ENCODE measurements around the gene HECTD3. TPM values are rescaled to one million over a fixed set of nuclear protein-coding genes. Genes with fewer than 3 reads are reported as not detected.
A peak's percentile ranks its signal among the peaks of the same experiment; 100 is the strongest.

The HECTD3 gene
- total and polyA plus RNA-seq, 4 donors = 21.9 to 46.7 (median 31.0) TPM

GRCh38 chr1:45026446-45026845 is 15.3 kb upstream of the HECTD3 start:
- Histone ChIP-seq H3K36me3 (ENCODE audit: control insufficient read depth in 4 of 4, insufficient read depth in 4 of 4, low read length in 4 of 4) (no peaks in the 10 kb centered on the region), H3K27me3 (ENCODE audit: control insufficient read depth in 3 of 3, insufficient read depth in 3 of 3, low read length in 2 of 3) (no peaks in the 10 kb centered on the region), H3K27ac (ENCODE audit: low read depth in 1 of 2, low read length in 1 of 2) (no peak overlapping the region), H3K9me3 (ENCODE audit: control insufficient read depth in 4 of 4, insufficient read depth in 3 of 4, low read length in 3 of 4) (no peaks in the 10 kb centered on the region), H3K4me3 (no peak overlapping the region), H3K9ac (ENCODE audit: insufficient read depth in 1 of 2, low read length in 2 of 2) (no peak overlapping the region), H3K4me1 (ENCODE audit: control insufficient read depth in 5 of 5, insufficient read depth in 5 of 5, low read length in 5 of 5) (no peaks in the 10 kb centered on the region)
- no peak for TF ChIP-seq CTCF (IDR thresholded peaks at IDR 0.05; ENCODE audit: control extremely low read depth, extremely low read depth)
- ATAC-seq (ENCODE audit: insufficient read depth, low FRiP score) (no peak), DNase-seq (no peak)
- WGBS, 2 donors = 89 to 96% methylated on average over 1 of the region's 1 CpG

GRCh38 chr1:45023663-45024062 is 12.5 kb upstream of the HECTD3 start:
- no peaks in the 10 kb centered on the region for H3K36me3 ChIP-seq (ENCODE audit: control insufficient read depth in 4 of 4, insufficient read depth in 4 of 4, low read length in 4 of 4)
- no peak for DNase-seq
- H3K4me1 ChIP-seq (ENCODE audit: control insufficient read depth in 5 of 5, insufficient read depth in 5 of 5, low read length in 5 of 5) = no peaks in the 10 kb centered on the region
- H3K27me3 ChIP-seq (ENCODE audit: control insufficient read depth in 3 of 3, insufficient read depth in 3 of 3, low read length in 2 of 3) = no peaks in the 10 kb centered on the region
- H3K9ac ChIP-seq (ENCODE audit: insufficient read depth in 1 of 2, low read length in 2 of 2) = no peak overlapping the region
- no peak overlapping the region for H3K4me3 ChIP-seq
- H3K9me3 ChIP-seq (ENCODE audit: control insufficient read depth in 4 of 4, insufficient read depth in 3 of 4, low read length in 3 of 4) = no peaks in the 10 kb centered on the region
- no peak for TF ChIP-seq CTCF (IDR thresholded peaks at IDR 0.05; ENCODE audit: control extremely low read depth, extremely low read depth)
- ATAC-seq (ENCODE audit: insufficient read depth, low FRiP score) = no peak
- H3K27ac ChIP-seq (ENCODE audit: low read depth in 1 of 2, low read length in 1 of 2) = no peak overlapping the region
- 93 to 95% methylated on average over 1 of the region's 1 CpG for WGBS, 2 donors

- H3K9ac ChIP-seq (ENCODE audit: insufficient read depth in 1 of 2, low read length in 2 of 2) = no peak overlapping the region
- H3K9me3 ChIP-seq (ENCODE audit: control insufficient read depth in 4 of 4, insufficient read depth in 3 of 4, low read length in 3 of 4) = no peaks in the 10 kb centered on the region
- peak; percentile 53 for TF ChIP-seq CTCF (IDR thresholded peaks at IDR 0.05; ENCODE audit: control extremely low read depth, extremely low read depth)
- H3K4me1 ChIP-seq (ENCODE audit: control insufficient read depth in 5 of 5, insufficient read depth in 5 of 5, low read length in 5 of 5) = peaks cover 0 to 4% (median 0%) of the 10 kb centered on the region in 5 donors
- DNase-seq (peak; percentile 49 to 55 (median 51)), ATAC-seq (ENCODE audit: insufficient read depth, low FRiP score) (peak; percentile 79)
- H3K27me3 ChIP-seq (ENCODE audit: control insufficient read depth in 3 of 3, insufficient read depth in 3 of 3, low read length in 2 of 3) = no peaks in the 10 kb centered on the region
- H3K27ac ChIP-seq (ENCODE audit: low read depth in 1 of 2, low read length in 1 of 2) = no peak overlapping the region
- H3K4me3 ChIP-seq = no peak overlapping the region
- H3K36me3 ChIP-seq (ENCODE audit: control insufficient read depth in 4 of 4, insufficient read depth in 4 of 4, low read length in 4 of 4) = peaks cover 0 to 10% (median 7%) of the 10 kb centered on the region in 4 donors
- 61 to 69% methylated on average over 16 of the region's 16 CpGs for WGBS, 2 donors
These were observed 7.6 kb upstream of the HECTD3 start for GRCh38 chr1:45018599-45019230.

GRCh38 chr1:45016767-45017166 is 5.6 kb upstream of the HECTD3 start:
- no peak for DNase-seq
- no peak for ATAC-seq (ENCODE audit: insufficient read depth, low FRiP score)
- WGBS, 2 donors = 39 to 63% methylated on average over 6 of the region's 6 CpGs
- H3K9me3 ChIP-seq (ENCODE audit: control insufficient read depth in 4 of 4, insufficient read depth in 3 of 4, low read length in 3 of 4) = no peaks in the 10 kb centered on the region
- no peak overlapping the region for H3K4me3 ChIP-seq
- no peak overlapping the region for H3K9ac ChIP-seq (ENCODE audit: insufficient read depth in 1 of 2, low read length in 2 of 2)
- no peak overlapping the region for H3K27ac ChIP-seq (ENCODE audit: low read depth in 1 of 2, low read length in 1 of 2)
- TF ChIP-seq CTCF (IDR thresholded peaks at IDR 0.05; ENCODE audit: control extremely low read depth, extremely low read depth) = no peak
- H3K36me3 ChIP-seq (ENCODE audit: control insufficient read depth in 4 of 4, insufficient read depth in 4 of 4, low read length in 4 of 4) = peaks cover 0 to 12% (median 7%) of the 10 kb centered on the region in 4 donors
- peaks cover 0 to 15% (median 6%) of the 10 kb centered on the region in 5 donors for H3K4me1 ChIP-seq (ENCODE audit: control insufficient read depth in 5 of 5, insufficient read depth in 5 of 5, low read length in 5 of 5)
- no peaks in the 10 kb centered on the region for H3K27me3 ChIP-seq (ENCODE audit: control insufficient read depth in 3 of 3, insufficient read depth in 3 of 3, low read length in 2 of 3)

Measured in lung (tissue), 12 donors.